Stimulated activated CD8-positive, alpha-beta memory T cell treated with anti-CD3 and anti-CD28 coated beads, Interleukin-7, amount 100 ng/mL, for 24 hours (primary cell): ENCODE measurements around the gene DUOX1.
"Not testable (repeated sequence)": the region's sequence is repeated elsewhere in the genome, so short reads cannot be mapped to it uniquely, and the experiment has no call there.

Source experiments
- DNase-seq: peaks from one replicate; pipeline ENCODE4 v3.0.0-alpha.2; 2020; ENCODE audit warnings: low read depth

DUOX1 gene

DNA sequence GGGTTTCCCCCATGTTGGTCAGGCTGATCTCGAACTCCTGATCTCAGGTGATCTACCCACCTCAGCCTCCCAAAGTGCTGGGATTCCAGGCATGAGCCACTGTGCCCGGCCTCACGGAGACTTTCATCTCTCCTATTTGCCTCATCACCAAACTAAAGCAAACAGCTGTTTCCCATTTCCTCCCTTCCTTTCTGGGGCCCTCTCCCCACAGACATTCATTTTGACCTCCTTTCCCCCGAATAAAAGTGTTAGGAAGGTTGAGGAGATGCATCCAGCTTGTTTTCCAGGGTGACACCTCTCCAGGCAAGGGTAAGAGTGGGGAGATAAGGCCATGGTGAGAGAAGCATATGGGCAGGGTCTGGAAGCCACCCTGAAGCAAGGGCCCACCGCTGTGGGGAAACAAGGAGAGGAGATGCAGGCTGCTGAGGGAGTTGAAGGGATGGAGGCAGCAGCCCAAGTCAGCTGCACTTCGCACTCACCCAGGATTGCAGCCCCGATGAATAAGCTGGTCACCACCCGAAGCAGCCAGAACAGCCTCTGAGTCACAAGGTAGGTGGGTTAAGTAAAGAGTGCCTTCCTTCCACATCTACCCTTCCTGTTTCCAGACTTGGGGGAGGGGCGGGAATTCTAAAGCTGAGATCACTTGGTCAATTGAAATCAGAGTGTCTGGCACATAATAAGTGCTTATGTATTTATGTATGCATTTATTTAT, 7.9 kb upstream of the DUOX1 start:
- no peak for DNase-seq

DNA sequence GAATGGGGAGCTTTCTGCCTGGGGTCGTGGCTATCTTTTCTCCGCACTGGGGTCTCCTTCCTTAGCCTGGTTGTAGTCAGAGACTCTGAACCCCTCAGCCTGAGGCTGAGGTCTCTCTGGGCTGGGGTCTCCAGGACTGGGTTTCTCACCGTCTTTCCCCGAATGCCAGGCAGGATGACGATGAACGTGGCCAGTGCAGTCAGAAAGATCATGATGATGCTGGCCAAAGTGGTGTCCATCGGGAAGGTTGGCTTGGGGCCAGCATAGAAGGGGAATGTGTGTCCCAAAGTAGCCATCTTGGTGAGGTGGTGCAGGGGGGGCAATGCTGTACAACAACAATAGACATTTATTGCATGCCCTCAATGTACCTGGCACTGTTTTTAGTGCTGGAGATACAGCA, 7.1 kb upstream of the DUOX1 start:
- no peak for DNase-seq

DNA sequence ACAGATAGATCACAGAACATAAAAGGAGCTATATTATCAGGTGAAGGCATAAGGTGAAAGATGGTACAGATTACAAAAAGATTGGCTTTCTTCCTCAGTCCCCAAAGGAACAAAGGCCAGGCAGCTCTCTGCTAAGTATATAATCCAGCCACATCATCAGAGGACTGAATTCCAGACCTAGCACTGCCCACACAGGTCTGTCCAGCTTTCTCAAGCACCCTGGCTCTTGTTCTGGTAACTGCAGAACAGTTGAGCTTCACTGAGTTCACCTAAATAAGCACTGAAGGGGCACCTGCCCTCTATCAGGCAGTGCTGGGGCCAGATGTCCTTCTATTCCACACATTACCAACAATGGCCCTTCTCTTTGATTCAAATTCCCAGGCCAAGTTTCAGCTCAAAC, 6.4 kb upstream of the DUOX1 start:
- DNase-seq: no peak

DNA sequence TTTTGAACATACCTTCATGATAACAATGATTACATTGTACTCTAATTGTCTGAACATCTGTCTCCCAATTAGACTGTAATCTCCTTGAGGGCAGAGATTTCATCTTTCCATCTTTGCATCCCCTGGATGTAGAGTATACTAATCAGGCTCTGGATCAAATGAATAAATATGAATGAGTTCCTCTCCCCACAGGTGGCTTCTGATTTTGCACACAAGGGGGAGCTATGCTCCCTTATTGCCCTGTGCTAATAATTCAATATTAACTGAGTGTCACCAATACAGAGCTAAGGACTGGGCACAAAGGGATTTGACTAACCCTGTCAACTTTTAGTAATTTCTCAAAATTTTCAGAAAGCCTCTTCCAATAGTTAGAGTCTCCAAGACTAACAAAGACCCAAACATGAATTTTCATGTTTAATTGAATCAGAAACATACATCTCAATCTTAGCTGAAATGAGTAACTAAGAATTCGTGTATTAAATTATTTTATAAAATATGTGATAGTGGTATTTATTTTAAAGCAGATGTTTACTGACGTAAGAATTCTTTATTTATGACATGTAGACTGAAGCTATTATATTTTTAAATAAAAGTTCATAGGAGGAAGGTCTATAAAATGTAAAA, 3.1 kb upstream of the DUOX1 start:
- no peak for DNase-seq

DNA sequence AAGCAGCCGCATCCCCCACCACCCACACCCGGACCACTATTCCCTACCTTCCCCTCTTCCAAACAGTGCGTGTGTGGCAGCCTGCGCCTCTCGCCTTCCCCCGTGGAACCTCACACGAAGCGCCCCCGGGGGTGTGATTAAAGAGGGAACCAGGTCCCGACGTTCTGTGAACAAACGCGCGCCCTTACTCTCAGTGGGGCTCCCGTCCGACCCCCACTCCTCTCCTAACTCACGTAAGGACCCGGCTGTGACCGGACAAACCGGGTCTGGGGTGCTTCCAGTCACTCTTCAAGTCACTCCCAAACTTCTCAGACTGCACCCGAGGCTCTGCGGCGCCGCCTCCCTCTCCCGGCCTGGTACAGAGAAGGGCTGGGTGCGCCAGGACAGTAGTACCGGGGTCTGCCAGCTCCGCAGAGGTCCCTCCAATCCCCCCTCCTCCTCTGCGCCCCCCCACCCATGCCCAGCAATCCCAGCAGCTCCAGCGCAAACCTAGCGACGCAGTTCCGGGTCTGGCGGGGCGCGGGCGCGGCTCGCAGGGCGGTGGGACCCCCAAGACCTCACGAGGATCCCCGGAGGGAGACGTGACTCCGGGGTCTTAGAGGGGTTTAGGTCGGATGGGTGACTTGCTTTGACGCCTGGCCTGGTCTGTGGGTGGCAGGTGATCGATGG, 689 bp upstream of the DUOX1 start:
- no peak for DNase-seq

DNA sequence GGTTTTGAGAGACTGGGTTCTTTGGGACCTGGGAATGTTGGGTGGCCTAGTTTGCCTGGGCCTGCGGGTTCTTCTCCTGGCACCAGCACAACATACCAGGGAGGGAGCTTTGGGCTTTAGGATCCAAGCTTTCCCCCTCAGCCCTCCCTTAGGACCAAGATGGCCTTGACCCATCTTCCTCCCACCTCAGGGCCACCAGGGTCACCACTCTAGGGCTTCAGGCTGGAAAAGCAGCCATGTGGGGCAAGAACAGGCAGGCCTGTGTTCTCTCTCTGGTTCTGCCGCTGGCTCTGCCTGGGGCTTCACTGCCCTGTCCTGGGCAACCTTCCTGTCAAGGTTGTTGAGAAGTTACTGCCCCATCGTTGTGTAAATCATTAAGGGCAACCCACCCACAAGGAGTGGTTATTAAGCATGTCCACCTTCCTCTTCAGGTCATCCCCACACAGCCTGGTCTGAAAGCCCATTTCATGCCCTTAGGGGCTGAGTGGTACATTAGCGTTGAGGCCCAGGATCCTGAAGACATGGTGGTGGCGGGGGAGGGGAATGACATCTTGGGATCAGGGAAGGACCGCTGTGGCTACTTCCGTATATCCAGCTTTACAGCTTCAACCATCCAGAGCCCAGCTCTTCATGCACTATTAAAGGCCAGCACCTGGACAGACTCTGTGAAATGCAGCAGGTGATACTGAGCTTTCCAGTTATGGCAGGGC, 652 bp downstream of the DUOX1 start:
- no peak for DNase-seq

DNA sequence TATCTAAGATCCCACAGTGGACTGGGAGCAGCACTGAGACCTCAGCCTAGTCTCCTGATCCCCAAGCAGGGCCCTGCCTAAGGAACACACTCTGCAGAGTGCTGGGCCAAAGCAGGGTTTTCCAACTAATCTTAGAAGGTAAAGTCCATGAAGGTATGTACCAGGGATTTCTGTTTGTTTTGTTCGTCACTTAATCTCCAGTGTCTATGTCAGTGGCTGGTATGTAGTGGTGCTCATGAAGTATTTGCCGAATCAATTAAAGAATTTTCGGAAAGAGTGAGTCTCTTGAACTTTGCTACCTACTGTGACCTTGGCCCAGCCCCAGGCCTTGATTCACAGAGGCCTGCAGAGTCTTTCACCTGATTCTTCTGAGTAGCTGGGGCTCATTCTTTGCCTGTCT, 1.7 kb downstream of the DUOX1 start:
- DNase-seq: no peak

DNA sequence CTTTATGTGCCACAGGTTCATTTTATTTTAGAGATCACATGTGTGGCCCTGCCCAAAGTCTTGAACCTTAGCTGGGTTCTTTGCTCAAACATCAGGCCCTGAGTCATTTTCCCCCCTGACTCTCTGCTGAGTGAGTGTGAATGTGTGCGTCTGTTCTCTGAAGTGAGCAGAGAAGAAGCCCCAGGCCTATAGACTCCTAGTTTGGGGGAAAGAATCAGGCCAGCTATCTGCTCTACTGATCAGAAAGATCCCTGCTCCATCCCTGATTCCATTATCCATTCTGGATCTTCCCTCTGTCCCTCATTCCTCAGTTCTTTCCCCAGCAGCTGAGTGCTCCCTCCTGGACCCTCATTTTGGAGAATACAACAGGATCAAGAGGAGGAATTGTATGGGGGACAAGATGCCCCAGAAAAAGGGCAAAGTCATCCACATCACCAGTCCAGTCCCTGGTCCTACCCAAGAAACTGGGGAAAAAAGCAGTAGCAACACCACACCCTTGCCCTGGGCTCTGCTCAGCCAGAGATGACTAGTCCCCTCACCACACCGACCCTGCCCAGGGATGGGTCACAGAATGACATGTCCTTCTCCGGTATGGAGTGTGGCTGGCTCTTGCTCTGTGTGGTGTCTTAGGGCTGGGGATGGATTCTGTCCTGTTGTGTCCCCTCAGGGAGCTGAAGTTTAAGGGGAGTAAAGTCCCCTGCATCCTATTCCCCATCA, 3.2 kb downstream of the DUOX1 start:
- DNase-seq: no peak

DNA sequence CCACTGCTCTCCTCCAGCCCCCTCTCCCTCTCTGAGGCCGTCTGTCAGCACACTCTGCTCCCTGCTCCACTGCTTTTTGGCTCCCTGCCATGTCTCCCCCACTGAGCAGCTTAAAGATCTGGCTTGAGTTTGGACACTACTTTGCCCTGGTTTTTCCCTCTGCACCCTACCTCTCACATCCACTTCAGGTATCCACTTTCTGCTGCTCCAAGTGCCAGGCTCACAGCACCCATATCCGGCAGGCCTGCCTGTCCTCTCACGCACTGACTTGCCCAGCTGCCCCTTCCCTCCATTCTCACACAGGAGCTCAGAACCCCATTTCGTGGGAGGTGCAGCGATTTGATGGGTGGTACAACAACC, 3.7 kb downstream of the DUOX1 start:
- DNase-seq: no peak

DNA sequence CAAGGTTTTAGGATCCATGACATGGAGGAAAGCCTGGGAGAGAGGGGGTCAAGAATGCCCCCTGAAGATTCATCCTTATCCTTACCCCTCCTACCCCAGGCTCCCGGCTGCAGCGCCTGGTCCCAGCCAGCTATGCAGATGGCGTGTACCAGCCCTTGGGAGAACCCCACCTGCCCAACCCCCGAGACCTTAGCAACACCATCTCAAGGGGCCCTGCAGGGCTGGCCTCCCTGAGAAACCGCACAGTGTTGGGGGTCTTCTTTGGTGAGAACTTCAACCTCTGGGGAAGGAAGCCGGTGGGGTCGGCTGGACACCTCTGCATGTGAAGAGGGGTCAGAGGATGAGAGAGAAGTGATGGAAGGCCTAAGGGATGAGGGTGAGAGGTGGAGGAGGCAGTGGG, 4.3 kb downstream of the DUOX1 start:
- DNase-seq: no peak

DNA sequence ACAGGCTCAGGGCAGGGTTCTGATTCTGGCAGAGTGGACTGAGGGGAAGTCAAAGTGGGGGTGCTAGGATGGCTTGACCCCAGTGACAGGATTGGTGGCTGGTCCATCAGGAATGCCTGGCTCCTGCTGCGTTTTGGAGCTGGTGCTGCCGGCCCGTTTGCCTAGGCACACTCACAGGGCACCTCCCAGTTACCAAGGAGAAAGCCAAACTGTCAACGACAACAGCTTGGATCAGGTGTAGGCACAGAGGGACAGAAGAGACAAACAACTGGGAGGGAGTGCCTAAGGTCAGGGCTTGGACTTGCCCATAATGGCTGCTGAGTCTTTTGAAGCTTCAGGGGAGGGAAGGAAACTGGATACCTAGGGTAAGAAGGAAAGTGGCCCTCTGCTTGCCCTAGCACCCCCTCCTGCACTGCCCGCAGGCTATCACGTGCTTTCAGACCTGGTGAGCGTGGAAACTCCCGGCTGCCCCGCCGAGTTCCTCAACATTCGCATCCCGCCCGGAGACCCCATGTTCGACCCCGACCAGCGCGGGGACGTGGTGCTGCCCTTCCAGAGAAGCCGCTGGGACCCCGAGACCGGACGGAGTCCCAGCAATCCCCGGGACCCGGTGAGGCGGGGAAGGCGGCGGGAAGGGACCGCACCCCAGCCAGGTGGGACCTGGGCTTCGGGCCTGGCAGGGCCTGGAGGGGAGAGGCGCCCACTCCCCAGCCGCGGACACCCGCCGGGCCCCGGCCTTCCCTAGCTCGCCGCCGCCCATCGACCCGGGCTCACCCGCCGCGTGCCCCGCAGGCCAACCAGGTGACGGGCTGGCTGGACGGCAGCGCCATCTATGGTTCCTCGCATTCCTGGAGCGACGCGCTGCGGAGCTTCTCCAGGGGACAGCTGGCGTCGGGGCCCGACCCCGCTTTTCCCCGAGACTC, 5.1 kb downstream of the DUOX1 start:
- DNase-seq: no peak

DNA sequence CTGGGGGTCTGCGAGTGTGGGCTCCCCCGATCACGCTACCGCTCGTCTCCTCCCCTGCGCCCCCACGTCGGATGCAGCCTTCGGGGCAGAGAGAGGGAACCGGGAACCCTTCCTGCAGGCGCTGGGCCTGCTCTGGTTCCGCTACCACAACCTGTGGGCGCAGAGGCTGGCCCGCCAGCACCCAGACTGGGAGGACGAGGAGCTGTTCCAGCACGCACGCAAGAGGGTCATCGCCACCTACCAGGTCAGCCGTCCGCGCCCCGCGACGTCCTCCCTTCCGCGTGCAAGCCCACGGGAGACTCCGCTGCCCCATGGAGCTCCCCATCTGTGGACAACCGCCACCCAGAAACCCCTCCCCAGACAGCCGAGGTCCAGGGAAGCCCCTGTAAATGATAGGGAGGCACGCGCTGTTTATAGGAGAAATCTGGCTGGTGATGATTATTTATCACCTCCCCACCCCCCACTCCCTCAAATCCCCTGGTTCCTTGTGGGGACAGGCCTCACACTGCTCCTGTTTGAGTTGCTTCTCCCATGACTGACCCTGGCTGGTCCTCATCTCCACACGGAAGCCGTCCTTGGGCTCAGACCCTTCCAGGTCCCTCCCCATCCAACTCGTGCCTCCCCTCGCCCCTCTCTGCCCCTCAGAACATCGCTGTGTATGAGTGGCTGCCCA, 6.0 kb downstream of the DUOX1 start:
- DNase-seq: not testable (repeated sequence)

DNA sequence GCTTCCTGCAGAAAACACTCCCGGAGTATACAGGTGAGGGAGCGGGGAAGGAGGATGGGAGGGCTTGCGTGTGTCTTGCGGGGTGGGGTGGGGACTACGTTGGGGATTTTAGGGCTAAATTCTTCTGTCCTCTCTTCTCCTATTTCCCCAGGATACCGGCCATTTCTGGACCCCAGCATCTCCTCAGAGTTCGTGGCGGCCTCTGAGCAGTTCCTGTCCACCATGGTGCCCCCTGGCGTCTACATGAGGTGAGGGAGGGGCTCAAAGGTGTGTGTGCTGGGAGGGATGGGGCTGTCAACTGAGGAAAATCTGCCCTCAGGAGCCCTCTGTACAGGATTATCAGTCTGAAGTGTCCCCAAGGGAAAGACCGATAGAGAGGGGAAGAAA, 6.6 kb downstream of the DUOX1 start:
- DNase-seq: no peak

DNA sequence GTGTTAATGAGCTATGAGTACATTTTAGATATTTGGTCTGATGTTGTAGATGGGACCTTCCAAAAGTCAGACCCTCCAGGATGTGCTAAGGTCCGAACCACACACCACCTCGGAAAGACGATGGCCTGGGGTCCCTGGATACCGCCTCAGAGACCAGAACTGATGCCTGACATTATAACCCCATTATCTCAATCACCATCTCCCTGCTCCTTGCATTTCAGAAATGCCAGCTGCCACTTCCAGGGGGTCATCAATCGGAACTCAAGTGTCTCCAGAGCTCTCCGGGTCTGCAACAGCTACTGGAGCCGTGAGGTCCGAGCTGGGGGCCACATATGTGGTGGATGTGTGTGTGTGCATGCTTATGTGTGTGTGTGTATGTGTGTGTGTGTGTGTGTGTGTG, 7.9 kb downstream of the DUOX1 start:
- no peak for DNase-seq

DNA sequence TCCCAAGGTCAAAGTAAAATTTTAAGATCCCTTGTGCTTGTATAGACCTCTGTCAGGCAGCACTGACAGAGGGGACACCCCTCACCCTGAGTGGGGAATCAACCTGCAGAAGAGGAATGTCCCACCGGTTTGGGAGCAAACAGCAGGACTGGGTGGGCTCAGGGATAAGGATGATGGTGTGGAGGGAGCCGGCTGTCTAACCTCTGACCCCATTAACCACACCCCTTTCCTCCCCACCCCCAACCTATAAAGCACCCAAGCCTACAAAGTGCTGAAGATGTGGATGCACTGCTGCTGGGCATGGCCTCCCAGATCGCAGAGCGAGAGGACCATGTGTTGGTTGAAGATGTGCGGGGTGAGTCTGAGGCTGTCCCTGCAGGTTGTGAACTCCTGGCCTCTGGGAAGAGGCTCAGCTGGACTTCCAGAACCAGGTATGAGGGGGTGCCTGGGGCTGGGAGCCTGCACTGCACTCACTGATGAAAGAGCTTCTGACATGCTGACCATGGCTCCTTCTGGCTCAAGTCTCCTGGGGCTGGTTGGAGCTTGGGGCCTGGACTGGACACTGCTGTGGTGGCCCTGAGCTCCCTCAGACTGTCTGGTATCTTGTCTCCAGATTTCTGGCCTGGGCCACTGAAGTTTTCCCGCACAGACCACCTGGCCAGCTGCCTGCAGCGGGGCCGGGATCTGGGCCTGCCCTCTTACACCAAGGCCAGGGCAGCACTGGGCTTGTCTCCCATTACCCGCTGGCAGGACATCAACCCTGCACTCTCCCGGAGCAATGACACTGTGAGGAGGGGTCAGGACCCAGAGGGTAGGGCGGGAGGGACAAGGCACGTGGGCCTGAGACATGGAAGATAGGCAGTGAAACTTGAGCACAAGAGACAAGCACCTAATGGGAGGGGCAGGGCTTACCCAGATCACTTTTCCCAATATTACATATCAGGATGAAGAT, 9.3 kb downstream of the DUOX1 start:
- no peak for DNase-seq

DNA sequence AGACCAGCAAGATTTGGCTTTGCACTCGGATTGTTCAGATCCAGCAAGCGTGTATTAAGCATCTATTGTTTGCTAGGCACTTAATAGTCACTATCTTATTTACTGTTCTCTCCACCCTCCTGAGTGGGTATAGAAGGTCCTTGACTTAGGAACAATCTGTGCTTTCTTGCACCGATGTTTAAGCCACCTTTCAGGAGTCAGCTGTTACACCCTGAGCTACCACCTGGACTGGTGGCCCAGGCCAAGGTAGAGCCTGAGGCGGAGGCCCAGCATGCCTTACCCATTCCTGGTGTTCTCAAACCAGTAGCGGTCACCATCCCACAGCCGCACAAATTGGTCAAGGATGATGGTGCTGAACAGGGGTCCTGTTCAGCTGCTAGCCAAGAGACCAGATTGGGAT, 10.0 kb downstream of the DUOX1 start:
- no peak for DNase-seq

DNA sequence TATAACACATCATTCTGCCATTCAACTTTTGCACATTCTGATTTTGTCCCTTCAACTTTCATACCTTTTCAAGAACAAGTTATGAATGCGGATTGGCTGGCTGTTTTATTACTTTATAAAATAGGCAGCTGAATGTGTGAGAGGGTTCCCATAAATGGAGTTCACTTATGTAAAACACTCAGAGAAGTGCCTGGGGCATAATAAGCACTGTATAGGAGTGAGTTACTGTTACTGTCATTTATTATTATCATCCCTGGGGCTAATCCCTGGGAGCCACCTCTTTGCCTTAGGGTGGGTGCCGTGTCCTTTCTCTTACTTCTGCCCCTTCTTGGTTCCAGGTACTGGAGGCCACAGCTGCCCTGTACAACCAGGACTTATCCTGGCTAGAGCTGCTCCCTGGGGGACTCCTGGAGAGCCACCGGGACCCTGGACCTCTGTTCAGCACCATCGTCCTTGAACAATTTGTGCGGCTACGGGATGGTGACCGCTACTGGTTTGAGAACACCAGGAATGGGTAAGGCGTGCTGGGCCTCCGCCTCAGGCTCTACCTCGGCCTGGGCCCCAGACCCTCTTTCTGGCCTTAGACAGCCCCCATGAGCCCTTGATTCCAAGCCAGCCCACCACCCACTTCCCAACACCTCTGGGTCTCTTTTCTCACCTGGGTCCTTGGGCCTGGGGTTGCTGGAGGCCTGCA, 10.9 kb downstream of the DUOX1 start:
- no peak for DNase-seq

DNA sequence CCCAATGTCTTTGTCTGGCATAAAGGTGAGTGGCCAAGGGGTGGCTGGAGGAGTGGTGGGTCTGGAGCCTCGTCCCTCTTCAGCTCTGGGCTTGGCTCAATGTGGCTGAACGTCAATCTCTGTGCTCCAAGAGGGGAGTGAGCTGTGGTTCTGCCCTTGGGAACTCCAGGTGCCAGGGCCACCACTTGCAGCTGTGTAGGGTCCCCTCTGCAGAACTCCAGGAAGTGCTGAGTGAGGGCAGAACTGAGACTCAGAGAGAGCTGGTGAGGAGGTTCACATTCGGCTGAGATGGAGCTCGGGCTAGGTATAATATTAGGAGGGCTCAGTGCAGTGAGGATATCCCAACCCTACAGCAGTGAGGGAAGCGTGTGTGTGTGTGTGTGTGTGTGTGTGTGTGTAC, 11.6 kb downstream of the DUOX1 start:
- no peak for DNase-seq

DNA sequence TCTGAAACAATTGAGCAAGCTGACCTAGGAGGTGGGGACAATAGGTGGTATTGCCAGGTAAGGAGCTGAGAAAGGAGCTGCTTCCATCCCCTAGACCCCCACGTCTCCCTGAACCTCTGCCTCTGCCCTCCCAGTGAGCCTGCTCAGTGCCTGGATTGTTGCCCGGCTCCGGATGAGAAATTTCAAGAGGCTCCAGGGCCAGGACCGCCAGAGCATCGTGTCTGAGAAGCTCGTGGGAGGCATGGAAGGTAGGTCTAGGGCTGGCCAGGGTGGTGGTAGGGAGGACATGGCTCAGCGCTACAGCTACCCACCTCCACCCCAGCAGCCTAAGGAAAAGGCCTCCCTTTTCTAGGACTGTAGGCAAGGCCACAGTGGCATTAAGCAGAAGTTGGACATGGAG, 13.3 kb downstream of the DUOX1 start:
- DNase-seq: no peak
